Tibial nerve (tissue), 4 donors: ENCODE results near the gene HEXIM2. TPM values are rescaled to one million over a fixed set of nuclear protein-coding genes. Genes with fewer than 3 reads are reported as not detected.

Experiments
- DNase-seq, 2 donors: peaks; one replicate each; pipeline ENCODE4 v3.0.0-alpha.2; 2019; ENCODE audit warnings: low spot score in 2 of 2
- H3K27ac ChIP-seq, 4 donors: fragments of 200-600 bp; sonication (generic) in 3 of 4; one replicate each; pipeline ENCODE4 v1.5.1; 2017 to 2019; ENCODE audit warnings: mild to moderate bottlenecking in 1 of 4
- H3K27me3 ChIP-seq, 2 donors: fragments of 200-600 bp; sonication (generic) in 1 of 2; one replicate each; pipeline versions ENCODE4 v1.5.1 to v1.6.0; 2017 to 2019
- H3K36me3 ChIP-seq, 3 donors: fragments of 200-600 bp; sonication (generic); one replicate each; pipeline ENCODE4 v1.5.1; 2018 to 2019
- H3K4me1 ChIP-seq, 4 donors: fragments of 200-600 bp; sonication (generic) in 3 of 4; one replicate each; pipeline ENCODE4 v1.5.1; 2017 to 2019
- H3K4me3 ChIP-seq, 4 donors: fragments of 200-600 bp; sonication (generic) in 3 of 4; one replicate each; pipeline ENCODE4 v1.5.1; 2017 to 2019; ENCODE audit warnings: mild to moderate bottlenecking in 1 of 4, moderate library complexity in 1 of 4
- H3K9me3 ChIP-seq, 4 donors: fragments of 200-600 bp; sonication (generic) in 3 of 4; one replicate each; pipeline ENCODE4 v1.5.1; 2017 to 2019
- CTCF ChIP-seq, 5 experiments: fragments of 200-600 bp in 3 of 5; fragments of 450-650 bp in 2 of 5; sonication (generic) in 3 of 5; IDR thresholded peaks; one replicate each; pipeline ENCODE4 v1.5.1; 2016 to 2019; ENCODE audit warnings: antibody characterized with exemption in 5 of 5, mild to moderate bottlenecking in 3 of 5, moderate library complexity in 2 of 5
- EP300 ChIP-seq, 2 donors: sonication (generic); formaldehyde crosslinking; IDR thresholded peaks; one replicate each; pipeline ENCODE4 v1.6.1; 2017; ENCODE audit warnings: antibody characterized with exemption in 2 of 2, mild to moderate bottlenecking in 1 of 2
- POLR2A ChIP-seq, 2 donors: fragments of 450-650 bp; IDR thresholded peaks; one replicate each; pipeline ENCODE4 v1.6.1; 2017; ENCODE audit warnings: antibody characterized with exemption in 2 of 2, mild to moderate bottlenecking in 2 of 2, moderate library complexity in 2 of 2
- WGBS, 2 donors: methylation state at CpG; one replicate each; pipeline ENCODE4 v1.1.5; 2018; 5-methylcytosine and 5-hydroxymethylcytosine counted together
- total RNA-seq, 4 donors: library from RNA; depleted of rRNA; stranded (reverse); fragments of >200 nt; gene quantifications; one replicate each; pipeline ENCODE4 v1.1.0, GENCODE V29; 2016

The HEXIM2 gene
- total RNA-seq, 4 donors from 2014 or later = 6.6 to 17.5 (median 11.7) TPM

- TF ChIP-seq POLR2A (IDR thresholded peaks at IDR 0.05) (peak in 1 of 2 donors; percentile 16), CTCF (IDR thresholded peaks at IDR 0.05) (peak in 1 of 5 experiments; percentile 22), EP300 (IDR thresholded peaks at IDR 0.05) (peak in 1 of 2 donors; percentile 52)
- Histone ChIP-seq H3K4me3 (peak overlapping the region; percentile 37 to 62 (median 44)), H3K4me1 (peaks cover 5 to 46% (median 25%) of the 10 kb centered on the region in 4 donors), H3K27ac (peak overlapping the region; percentile 93 to 98 (median 94)), H3K36me3 (peaks cover 0 to 12% (median 0%) of the 10 kb centered on the region in 3 donors), H3K9me3 (no peaks in the 10 kb centered on the region), H3K27me3 (no peaks in the 10 kb centered on the region)
- DNase-seq = peak in 1 of 2 donors; percentile 33
- WGBS, 2 donors = 2 to 3% methylated on average over 27 to 36 of the region's 71 CpGs
Measured at GRCh38 chr17:45144199-45145034, 17.3 kb upstream of the HEXIM2 start.

GRCh38 chr17:45145035-45145389, 16.7 kb upstream of the HEXIM2 start:
- peaks cover 0 to 8% (median 0%) of the 10 kb centered on the region in 3 donors for H3K36me3 ChIP-seq
- 75 to 78% methylated on average over 8 of the region's 8 CpGs for WGBS, 2 donors
- DNase-seq = no peak
- H3K4me3 ChIP-seq = peak overlapping the region; percentile 37 to 62 (median 44)
- no peaks in the 10 kb centered on the region for H3K9me3 ChIP-seq
- peak overlapping the region; percentile 93 to 98 (median 94) for H3K27ac ChIP-seq
- H3K27me3 ChIP-seq = no peaks in the 10 kb centered on the region
- TF ChIP-seq POLR2A (IDR thresholded peaks at IDR 0.05) (no peak), CTCF (IDR thresholded peaks at IDR 0.05) (no peak), EP300 (IDR thresholded peaks at IDR 0.05) (no peak)
- H3K4me1 ChIP-seq = peaks cover 5 to 46% (median 25%) of the 10 kb centered on the region in 4 donors

GRCh38 chr17:45146166-45146565, 15.5 kb upstream of the HEXIM2 start:
- DNase-seq = no peak
- H3K4me1 ChIP-seq = peaks cover 5 to 54% (median 28%) of the 10 kb centered on the region in 4 donors
- WGBS, 2 donors = 84 to 87% methylated on average over 10 of the region's 10 CpGs

GRCh38 chr17:45146592-45146889, 15.1 kb upstream of the HEXIM2 start:
- Histone ChIP-seq H3K9me3 (no peaks in the 10 kb centered on the region), H3K27ac (peak overlapping the region; percentile 93 to 99 (median 96)), H3K36me3 (no peaks in the 10 kb centered on the region), H3K4me1 (peaks cover 5 to 58% (median 32%) of the 10 kb centered on the region in 4 donors), H3K4me3 (peak overlapping the region in 2 of 4 donors; percentile 66 to 79), H3K27me3 (no peaks in the 10 kb centered on the region)
- no peak for DNase-seq
- TF ChIP-seq CTCF (IDR thresholded peaks at IDR 0.05) = no peak
- 43 to 55% methylated on average over 4 of the region's 4 CpGs for WGBS, 2 donors

More at GRCh38 chr17:45146166-45146565, 15.5 kb upstream of the HEXIM2 start:
- Histone ChIP-seq H3K27ac (peak overlapping the region; percentile 93 to 99 (median 96)), H3K4me3 (no peak overlapping the region), H3K36me3 (no peaks in the 10 kb centered on the region), H3K27me3 (no peaks in the 10 kb centered on the region), H3K9me3 (no peaks in the 10 kb centered on the region)
- TF ChIP-seq CTCF (IDR thresholded peaks at IDR 0.05) (no peak), EP300 (IDR thresholded peaks at IDR 0.05) (no peak), POLR2A (IDR thresholded peaks at IDR 0.05) (no peak)

- Histone ChIP-seq H3K9me3 (no peaks in the 10 kb centered on the region), H3K36me3 (no peaks in the 10 kb centered on the region), H3K4me1 (peaks cover 5 to 63% (median 36%) of the 10 kb centered on the region in 4 donors), H3K27ac (peak overlapping the region; percentile 93 to 99 (median 96)), H3K27me3 (no peaks in the 10 kb centered on the region), H3K4me3 (peak overlapping the region; percentile 64 to 88 (median 72))
- peak in 1 of 2 donors; percentile 56 for TF ChIP-seq EP300 (IDR thresholded peaks at IDR 0.05)
- TF ChIP-seq CTCF (IDR thresholded peaks at IDR 0.05) = no peak
- TF ChIP-seq POLR2A (IDR thresholded peaks at IDR 0.05) = peak in 1 of 2 donors; percentile 8
- 5% methylated on average over 19 to 27 of the region's 29 CpGs for WGBS, 2 donors
- peak; percentile 62 to 70 for DNase-seq
Measured at GRCh38 chr17:45146890-45147580, 14.6 kb upstream of the HEXIM2 start.
